Gastrocnemius medialis (tissue), 4 donors: ENCODE results near the gene COL19A1.

Experiments
- POLR2A ChIP-seq, 2 donors: fragments of 450-650 bp; IDR thresholded peaks; one replicate each; pipeline ENCODE4 v1.6.1; 2017; ENCODE audit warnings: antibody characterized with exemption in 2 of 2, mild to moderate bottlenecking in 2 of 2, moderate library complexity in 2 of 2
- TF ChIP-seq, protein P1 (sequence below), 5 experiments: fragments of 450-650 bp in 3 of 5; fragments of 200-600 bp in 2 of 5; sonication (generic) in 2 of 5; IDR thresholded peaks in 4 of 5; conservative IDR thresholded peaks in 1 of 5; 1 replicate in 4 of 5; 2 replicates in 1 of 5; pipeline ENCODE4 v1.5.1; 2016 to 2019; ENCODE audit warnings: antibody characterized with exemption in 5 of 5, mild to moderate bottlenecking in 3 of 5, moderate library complexity in 3 of 5

DNA sequence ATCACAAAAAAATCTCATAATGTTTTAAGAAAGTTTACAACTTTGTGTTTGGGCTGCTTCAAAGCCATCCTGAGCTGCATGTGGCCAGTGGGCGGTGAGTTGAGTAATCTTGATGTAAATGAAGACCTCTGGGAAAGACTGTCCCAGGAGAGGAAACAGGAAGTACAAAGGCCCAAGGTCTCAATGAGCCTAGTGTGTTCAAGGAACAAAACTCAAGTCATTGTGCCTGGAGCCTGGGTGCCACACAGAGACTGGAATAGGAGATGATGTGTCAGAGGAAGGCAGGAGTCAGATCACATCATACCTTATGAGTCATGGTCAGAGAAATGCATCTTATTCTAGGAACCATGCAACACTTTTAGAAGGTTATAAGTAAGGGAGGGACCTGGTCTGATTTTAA is 51.5 kb downstream of the COL19A1 start:
- TF ChIP-seq, protein P1, sequence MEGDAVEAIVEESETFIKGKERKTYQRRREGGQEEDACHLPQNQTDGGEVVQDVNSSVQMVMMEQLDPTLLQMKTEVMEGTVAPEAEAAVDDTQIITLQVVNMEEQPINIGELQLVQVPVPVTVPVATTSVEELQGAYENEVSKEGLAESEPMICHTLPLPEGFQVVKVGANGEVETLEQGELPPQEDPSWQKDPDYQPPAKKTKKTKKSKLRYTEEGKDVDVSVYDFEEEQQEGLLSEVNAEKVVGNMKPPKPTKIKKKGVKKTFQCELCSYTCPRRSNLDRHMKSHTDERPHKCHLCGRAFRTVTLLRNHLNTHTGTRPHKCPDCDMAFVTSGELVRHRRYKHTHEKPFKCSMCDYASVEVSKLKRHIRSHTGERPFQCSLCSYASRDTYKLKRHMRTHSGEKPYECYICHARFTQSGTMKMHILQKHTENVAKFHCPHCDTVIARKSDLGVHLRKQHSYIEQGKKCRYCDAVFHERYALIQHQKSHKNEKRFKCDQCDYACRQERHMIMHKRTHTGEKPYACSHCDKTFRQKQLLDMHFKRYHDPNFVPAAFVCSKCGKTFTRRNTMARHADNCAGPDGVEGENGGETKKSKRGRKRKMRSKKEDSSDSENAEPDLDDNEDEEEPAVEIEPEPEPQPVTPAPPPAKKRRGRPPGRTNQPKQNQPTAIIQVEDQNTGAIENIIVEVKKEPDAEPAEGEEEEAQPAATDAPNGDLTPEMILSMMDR (IDR thresholded peaks at IDR 0.05 in 4 of 5, conservative IDR thresholded peaks at IDR 0.05 in 1 of 5): no peak
- TF ChIP-seq POLR2A (IDR thresholded peaks at IDR 0.05): no peak
